Endothelial cell of umbilical vein (primary cell): ENCODE data around the gene MR1. TPM values are rescaled to one million over a fixed set of nuclear protein-coding genes. Genes with fewer than 3 reads are reported as not detected.

Experiments used
- BruUV-seq: library from RNA; stranded (reverse); fragments of 400-500 nt; replicated peaks from 2 replicates; lab custom pipeline; 2021; lab: Mats Ljungman, UMichigan
- CTCF ChIA-PET: fragments of 300-600, 350-600 bp; sonication (Branson Sonifier 250); formaldehyde crosslinking; loops from one replicate; lab custom pipeline; 2021; ENCODE audit warnings: antibody characterized with exemption, inconsistent platforms; lab: Charles Lee
- POLR2A ChIA-PET: fragments of 300-600, 350-600 bp; sonication (Branson Sonifier 250); formaldehyde crosslinking; loops from one replicate; lab custom pipeline; 2021; ENCODE audit warnings: antibody characterized with exemption, inconsistent platforms; lab: Charles Lee
- DNase-seq: peaks from one replicate; pipeline ENCODE4 v3.0.0-alpha.2; 2011; ENCODE audit warnings: low read depth, low spot score
- FAIRE-seq: peaks from 2 replicates; lab custom pipeline; 2011; peaks lifted over from hg19 to GRCh38; lab: Jason Lieb, UNC
- H2AFZ ChIP-seq: 2 replicates; pipeline ENCODE4 v1.6.0; 2012; ENCODE audit warnings: low read depth, low read length, control low read depth, inconsistent platforms
- H3K27ac ChIP-seq: 2 replicates; pipeline ENCODE4 v1.5.1; 2011; ENCODE audit warnings: low read depth, mild to moderate bottlenecking, control low read depth, low read length, moderate library complexity; ENCODE audit not compliant: insufficient read depth
- H3K27me3 ChIP-seq, 2 experiments: 2 replicates each; pipeline versions ENCODE4 v1.6.0 to v1.6.1; 2011; ENCODE audit warnings: low read length in 2 of 2, mixed read lengths in 1 of 2; ENCODE audit not compliant: control insufficient read depth in 2 of 2, insufficient read depth in 2 of 2
- H3K36me3 ChIP-seq, 2 experiments: 2 replicates in 1 of 2; 3 replicates in 1 of 2; pipeline ENCODE4 v1.5.1; 2011; ENCODE audit warnings: low read length in 2 of 2, mild to moderate bottlenecking in 1 of 2, moderate library complexity in 1 of 2; ENCODE audit not compliant: control insufficient read depth in 2 of 2, insufficient read depth in 2 of 2; ENCODE audit errors: extremely low read depth in 1 of 2
- H3K4me1 ChIP-seq: 3 replicates; pipeline ENCODE4 v1.5.1; 2011; ENCODE audit warnings: mild to moderate bottlenecking, low read length; ENCODE audit not compliant: control insufficient read depth, insufficient read depth; ENCODE audit errors: extremely low read depth
- H3K4me2 ChIP-seq: 2 replicates; pipeline ENCODE4 v1.6.1; 2011; ENCODE audit warnings: low read length, control low read depth, mixed read lengths; ENCODE audit not compliant: insufficient read depth
- H3K4me3 ChIP-seq, 3 experiments: fragments of 200-600 bp in 1 of 3; sonication (generic), shearing (Covaris generic) in 1 of 3; replicated peaks in 1 of 3; 2 replicates each; pipeline ENCODE4 v1.5.1; 2011 to 2016; ENCODE audit warnings: control low read depth in 3 of 3, low read length in 3 of 3, mild to moderate bottlenecking in 2 of 3, inconsistent platforms in 1 of 3, low read depth in 1 of 3, moderate library complexity in 1 of 3; ENCODE audit not compliant: insufficient read depth in 1 of 3
- H3K79me2 ChIP-seq: 2 replicates; pipeline ENCODE4 v1.6.0; 2012; ENCODE audit warnings: low read length, inconsistent platforms; ENCODE audit not compliant: control insufficient read depth, insufficient read depth
- H3K9ac ChIP-seq: replicated peaks from 2 replicates; pipeline ENCODE3; 2011; ENCODE audit warnings: low read length, control low read depth; ENCODE audit not compliant: insufficient read depth; ENCODE audit errors: extremely low read depth
- H3K9me1 ChIP-seq: replicated peaks from 3 replicates; pipeline ENCODE4 v1.6.0; 2011; ENCODE audit warnings: mild to moderate bottlenecking, low read length; ENCODE audit not compliant: control insufficient read depth, insufficient read depth; ENCODE audit errors: extremely low read depth
- H3K9me3 ChIP-seq: replicated peaks from 2 replicates; pipeline ENCODE4 v1.5.1; 2012; ENCODE audit warnings: low read length, inconsistent platforms; ENCODE audit not compliant: control insufficient read depth, insufficient read depth
- H4K20me1 ChIP-seq: replicated peaks from 2 replicates; pipeline ENCODE3; 2011; ENCODE audit warnings: mild to moderate bottlenecking, low read length; ENCODE audit not compliant: control insufficient read depth, insufficient read depth; ENCODE audit errors: extremely low read depth
- CTCF ChIP-seq, 2 donors: IDR thresholded peaks; 1 replicate in 1 of 2; 2 replicates in 1 of 2; pipeline ENCODE4 v1.5.1; 2011; ENCODE audit warnings: low read length in 2 of 2, mild to moderate bottlenecking in 2 of 2, moderate library complexity in 2 of 2, control low read depth in 1 of 2, inconsistent platforms in 1 of 2, low read depth in 1 of 2; ENCODE audit not compliant: insufficient read depth in 1 of 2; ENCODE audit errors: extremely low read depth in 1 of 2
- EZH2 ChIP-seq: IDR thresholded peaks from 2 replicates; pipeline ENCODE4 v1.6.1; 2012; ENCODE audit warnings: borderline replicate concordance, low read depth, mild to moderate bottlenecking, moderate library complexity, low read length, inconsistent platforms; ENCODE audit not compliant: severe bottlenecking
- FOS ChIP-seq: IDR thresholded peaks from 2 replicates; pipeline ENCODE4 v1.6.1; 2011; ENCODE audit warnings: mild to moderate bottlenecking, low read length, moderate library complexity, borderline replicate concordance; ENCODE audit not compliant: insufficient read depth
- GATA2 ChIP-seq: IDR thresholded peaks from 2 replicates; pipeline ENCODE4 v1.7.0; 2011; ENCODE audit warnings: low read depth, mild to moderate bottlenecking, moderate library complexity, mixed read lengths, low read length; ENCODE audit not compliant: insufficient read length, insufficient read depth
- JUN ChIP-seq: IDR thresholded peaks from 2 replicates; pipeline ENCODE4 v1.6.1; 2011; ENCODE audit warnings: borderline replicate concordance, low read depth; ENCODE audit not compliant: insufficient read length, insufficient read depth
- MAX ChIP-seq: IDR thresholded peaks from 2 replicates; pipeline ENCODE4 v1.6.1; 2011; ENCODE audit not compliant: insufficient read depth, insufficient read length
- MYC ChIP-seq: IDR thresholded peaks from one replicate; pipeline ENCODE4 v1.6.1; 2011; ENCODE audit warnings: mild to moderate bottlenecking, low read depth, low read length
- POLR2A ChIP-seq: IDR thresholded peaks from 2 replicates; pipeline ENCODE4 v1.6.1; 2012; ENCODE audit warnings: low read depth, mild to moderate bottlenecking, control low read depth, low read length
- POLR2AphosphoS5 ChIP-seq: IDR thresholded peaks from 2 replicates; pipeline ENCODE4 v1.6.1; 2012; ENCODE audit warnings: low read depth, mild to moderate bottlenecking, control low read depth, low read length, moderate library complexity; ENCODE audit not compliant: insufficient read depth
- dilution Hi-C: fragments of 300-500 bp; cut with MboI; formaldehyde crosslinking; loops from one replicate; pipeline ENCODE4 v1.15.0; 2019; ENCODE audit warnings: low sequenced_read_pairs; ENCODE audit not compliant: extremely low pct_ligation_motif_present
- intact Hi-C: fragments of 100-400 bp; cut with micrococcal nuclease; formaldehyde crosslinking; loops from one replicate; pipeline ENCODE4 v1.10.0; 2022
- polyA plus RNA-seq, 4 experiments: library from polyadenylated mRNA; depleted of rRNA in 3 of 4; stranded (reverse) in 3 of 4; unstranded in 1 of 4; fragments of >200 nt; gene quantifications; 2 replicates each; pipeline versions ENCODE4 v1.2.1 to v1.2.3, GENCODE V29; 2011 to 2012; ENCODE audit warnings: missing spikeins in 1 of 4
- total RNA-seq: library from RNA; stranded (reverse); gene quantifications from 2 replicates; pipeline ENCODE4 v1.2.3, GENCODE V29; 2021

MR1 gene
- total and polyA plus RNA-seq, 2 donors (not counting 3 experiments of a cell fraction or from before 2014, with no cell fraction given) = 1.3 to 2.5 TPM

DNA sequence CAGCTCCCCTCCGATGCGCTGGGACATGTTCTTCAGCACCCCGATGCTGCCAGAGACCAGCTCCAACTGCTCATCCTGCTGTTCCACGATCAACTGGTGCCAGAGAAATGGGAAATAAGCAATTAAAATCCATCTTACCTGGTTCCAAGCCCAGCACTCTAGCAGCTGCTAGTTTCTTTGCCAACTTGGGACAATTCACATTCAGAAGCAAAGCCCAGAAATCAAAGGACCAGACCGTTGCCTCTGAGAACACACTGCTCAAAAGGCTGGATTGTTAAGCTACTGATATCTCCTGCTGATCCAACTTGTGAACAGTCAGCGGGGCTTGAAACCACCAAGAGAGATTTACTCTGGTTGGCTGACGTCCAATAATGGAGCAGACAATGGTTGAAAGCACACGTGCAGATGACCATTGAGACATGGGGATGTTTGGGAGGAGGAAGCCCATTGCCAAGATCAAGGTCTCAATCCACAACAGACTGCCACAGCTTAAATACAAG, 45.5 kb upstream of the MR1 start:
- H3K4me2 ChIP-seq = no peak overlapping the region
- H3K4me1 ChIP-seq = no peaks in the 10 kb centered on the region
- no peak overlapping the region for H3K9ac ChIP-seq
- no TSS peak for BruUV-seq
- TF ChIP-seq JUN = no peak
- TF ChIP-seq POLR2A = no peak
- no peak for TF ChIP-seq FOS
- no peak for TF ChIP-seq EZH2
- TF ChIP-seq GATA2 = no peak
- TF ChIP-seq POLR2AphosphoS5 = no peak
- TF ChIP-seq MYC = no peak
- TF ChIP-seq CTCF (IDR thresholded peaks at IDR 0.05; ENCODE audit: extremely low read depth in 1 of 2, insufficient read depth in 1 of 2, low read depth in 1 of 2, low read length in 2 of 2) = no peak
- TF ChIP-seq MAX = no peak
- intact Hi-C loops (no loop called here), dilution Hi-C loops (no loop called here)
- no peaks in the 10 kb centered on the region for H3K27me3 ChIP-seq
- no peaks in the 10 kb centered on the region for H4K20me1 ChIP-seq
- H3K79me2 ChIP-seq = no peaks in the 10 kb centered on the region
- no peaks in the 10 kb centered on the region for H3K9me1 ChIP-seq
- DNase-seq (peak; percentile 5), FAIRE-seq (peak; percentile 38)
- POLR2A ChIA-PET = no interaction called here
- H2AFZ ChIP-seq = no peak overlapping the region
- H3K27ac ChIP-seq = no peak overlapping the region
- no peaks in the 10 kb centered on the region for H3K9me3 ChIP-seq
- CTCF ChIA-PET = interaction anchor here (1.5 kb wide), 1 partner anchor 106 kb away, joined by 5 read pairs; no protein-coding TSS in a partner anchor
- H3K36me3 ChIP-seq = peaks cover 8 to 28% of the 10 kb centered on the region in 2 experiments
- H3K4me3 ChIP-seq = no peak overlapping the region
